HG02610 (cell line): Measurements from ENCODE around the gene SLC9C2.
A peak's percentile ranks its signal among the peaks of the same experiment; 100 is the strongest.
"Not testable (repeated sequence)": the region's sequence is repeated elsewhere in the genome, so short reads cannot be mapped to it uniquely, and the experiment has no call there.

ENCODE experiments used
- ATAC-seq: cut with Tn5 transposase; IDR thresholded peaks from one replicate; pipeline ENCODE4 v1.9.1; 2021; ENCODE audit warnings: mild to moderate bottlenecking, moderate library complexity; ENCODE audit not compliant: unreplicated experiment

Gene SLC9C2

DNA sequence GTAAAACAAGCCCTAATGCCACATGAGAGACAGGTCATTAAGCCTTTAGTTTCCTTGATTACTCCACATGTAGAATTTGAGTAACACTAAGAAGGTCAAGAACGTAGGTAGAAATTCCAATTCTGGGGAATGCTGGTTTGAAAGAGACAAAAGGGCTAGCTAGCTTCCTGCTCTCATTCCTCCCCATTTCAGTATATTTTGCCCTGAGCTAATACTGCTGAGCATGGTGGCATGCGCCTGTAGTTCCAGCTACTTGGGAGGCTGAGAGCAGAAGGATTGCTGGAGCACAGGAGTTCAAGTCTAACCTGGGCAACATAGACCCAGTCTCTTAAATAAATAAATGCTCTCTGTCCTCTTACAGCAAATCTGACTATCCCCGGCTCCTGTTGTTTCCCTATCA lies 112.9 kb downstream of the SLC9C2 start:
- no peak for ATAC-seq

DNA sequence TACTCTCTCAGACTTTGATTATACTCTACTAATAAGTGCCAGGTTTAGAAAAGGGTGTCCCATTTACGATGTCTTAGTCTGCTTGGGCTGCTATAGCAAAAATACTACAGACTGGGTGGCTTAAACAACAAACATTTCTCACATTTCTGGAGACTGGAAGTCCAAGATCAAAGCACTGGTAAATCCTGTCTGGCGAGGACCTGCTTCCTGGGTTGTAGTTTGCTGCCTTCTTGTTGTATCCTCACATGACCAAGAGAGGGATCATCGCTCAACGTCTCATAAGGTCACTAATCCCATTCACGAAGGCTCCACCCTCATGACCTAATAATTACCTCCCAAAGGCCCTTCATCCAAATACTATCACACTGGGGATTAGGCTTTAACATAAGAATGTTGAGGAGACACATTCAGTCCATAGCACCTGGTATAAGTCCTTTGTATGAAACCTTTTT lies 113.7 kb downstream of the SLC9C2 start:
- ATAC-seq = no peak

DNA sequence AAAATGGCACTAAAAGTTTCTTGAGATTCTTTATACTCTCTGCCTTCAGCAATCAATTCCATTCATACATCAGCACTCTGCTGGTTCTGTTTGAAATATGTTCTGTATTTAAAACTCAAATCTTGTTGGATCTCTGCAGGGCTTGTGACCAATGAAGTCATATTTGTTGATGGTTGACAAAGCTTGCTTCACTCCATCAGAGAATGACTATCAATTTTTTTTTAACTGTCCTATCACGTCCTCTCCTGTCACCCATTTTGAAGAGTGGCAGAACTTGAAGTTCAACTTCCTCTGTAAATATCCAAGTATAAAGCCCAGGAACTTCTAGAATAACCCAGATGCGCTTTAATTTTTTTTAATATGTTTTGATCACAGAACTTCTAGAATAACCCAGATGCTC lies 114.9 kb downstream of the SLC9C2 start:
- ATAC-seq = no peak

DNA sequence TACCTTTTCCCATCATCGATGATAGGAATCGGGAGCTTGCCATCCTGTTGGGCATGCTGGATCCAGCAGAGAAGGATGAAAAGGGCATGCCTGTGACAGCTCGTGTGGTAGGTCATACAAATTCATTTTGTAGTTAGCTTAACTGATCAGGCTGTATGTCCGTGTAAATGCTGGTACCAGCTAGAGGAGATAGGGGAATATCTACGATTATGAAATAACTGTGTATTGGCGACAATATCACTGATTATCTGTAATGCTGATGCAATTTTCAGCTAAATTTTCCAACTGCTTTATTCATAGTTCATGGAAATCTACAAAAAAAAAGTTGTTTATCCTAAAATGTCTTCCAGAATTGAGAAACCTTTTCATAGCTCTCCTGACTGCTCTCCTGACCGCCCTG lies 117.5 kb downstream of the SLC9C2 start:
- ATAC-seq = no peak

DNA sequence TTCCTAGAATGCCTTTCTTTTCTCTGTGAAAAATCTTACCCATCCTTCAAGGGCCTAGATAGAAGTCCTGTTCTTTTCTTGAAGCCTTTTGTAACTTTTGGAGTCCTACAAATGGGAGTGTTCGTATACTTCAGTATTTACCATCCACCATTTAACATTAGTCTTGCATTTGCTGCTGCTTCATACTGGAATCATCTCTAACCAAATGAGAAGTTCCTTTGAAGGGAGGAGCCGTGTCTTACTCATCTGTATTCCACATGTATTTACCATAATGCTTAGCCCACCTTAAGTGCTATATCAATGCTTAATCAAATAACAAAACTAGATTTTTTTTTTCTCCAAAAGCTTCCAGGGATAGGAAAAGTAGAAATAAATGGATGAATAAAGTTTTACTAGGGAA lies 118.6 kb downstream of the SLC9C2 start:
- ATAC-seq = no peak

DNA sequence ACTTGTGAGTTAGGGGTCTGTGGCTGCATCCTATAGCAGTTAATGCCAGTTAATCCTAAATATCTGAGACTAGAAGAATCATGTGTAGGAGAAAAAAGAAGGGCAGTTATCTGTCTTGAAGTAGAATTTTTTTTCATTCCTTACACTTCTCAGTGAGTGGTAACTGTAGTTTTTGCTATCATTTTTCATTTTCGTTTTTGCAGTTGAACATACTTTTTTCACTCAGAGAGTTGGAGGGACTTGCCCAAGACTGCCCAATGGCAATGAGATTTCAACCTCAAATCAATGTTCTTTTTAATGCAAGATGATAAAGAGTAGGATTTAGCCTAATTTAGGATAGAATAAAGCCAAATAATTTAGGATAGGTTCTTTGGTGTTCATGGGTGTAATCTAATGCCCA lies 120.2 kb downstream of the SLC9C2 start:
- ATAC-seq = no peak

DNA sequence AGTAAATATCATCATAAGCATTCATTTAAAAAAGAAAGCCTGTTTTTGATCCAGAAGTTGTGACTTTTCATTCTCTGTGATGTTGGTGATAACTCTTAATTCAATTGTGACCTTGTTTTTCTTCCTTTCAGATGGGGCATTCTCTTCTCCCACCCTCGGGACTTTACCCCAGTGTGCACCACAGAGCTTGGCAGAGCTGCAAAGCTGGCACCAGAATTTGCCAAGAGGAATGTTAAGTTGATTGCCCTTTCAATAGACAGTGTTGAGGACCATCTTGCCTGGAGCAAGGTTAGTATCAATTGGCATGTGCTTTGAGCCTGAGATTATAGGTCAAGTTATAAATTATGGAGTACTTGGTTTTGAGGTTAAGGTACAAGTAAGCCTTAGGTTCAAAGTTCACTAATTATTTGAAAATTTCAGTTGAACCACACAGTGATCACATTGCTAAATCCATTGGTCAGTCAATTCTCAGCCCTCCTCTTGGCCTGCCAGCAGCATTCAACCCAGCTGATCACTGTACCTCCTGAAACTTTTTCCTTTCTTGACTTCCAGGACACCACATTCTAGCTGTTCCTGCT lies 121.6 kb downstream of the SLC9C2 start:
- no peak for ATAC-seq

DNA sequence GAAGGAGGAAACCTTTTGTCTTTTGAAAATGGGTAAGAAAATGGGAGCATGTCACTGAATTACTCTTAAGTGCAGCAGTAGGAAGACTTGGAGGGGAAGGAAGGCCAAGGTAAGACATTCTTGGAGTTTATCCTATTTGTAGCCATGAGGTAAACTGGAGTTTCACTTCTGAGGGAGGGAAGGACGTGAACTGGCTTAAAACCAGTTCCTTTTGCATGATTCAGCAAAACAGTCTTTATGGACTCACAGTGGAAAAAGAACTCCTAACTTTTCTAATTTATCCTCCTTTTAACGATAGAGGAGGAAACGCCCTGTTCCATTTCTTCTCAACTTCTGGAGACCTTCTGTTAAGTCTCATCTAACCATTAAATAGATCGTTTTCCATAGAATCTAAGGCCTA lies 123.2 kb downstream of the SLC9C2 start:
- ATAC-seq = no peak

DNA sequence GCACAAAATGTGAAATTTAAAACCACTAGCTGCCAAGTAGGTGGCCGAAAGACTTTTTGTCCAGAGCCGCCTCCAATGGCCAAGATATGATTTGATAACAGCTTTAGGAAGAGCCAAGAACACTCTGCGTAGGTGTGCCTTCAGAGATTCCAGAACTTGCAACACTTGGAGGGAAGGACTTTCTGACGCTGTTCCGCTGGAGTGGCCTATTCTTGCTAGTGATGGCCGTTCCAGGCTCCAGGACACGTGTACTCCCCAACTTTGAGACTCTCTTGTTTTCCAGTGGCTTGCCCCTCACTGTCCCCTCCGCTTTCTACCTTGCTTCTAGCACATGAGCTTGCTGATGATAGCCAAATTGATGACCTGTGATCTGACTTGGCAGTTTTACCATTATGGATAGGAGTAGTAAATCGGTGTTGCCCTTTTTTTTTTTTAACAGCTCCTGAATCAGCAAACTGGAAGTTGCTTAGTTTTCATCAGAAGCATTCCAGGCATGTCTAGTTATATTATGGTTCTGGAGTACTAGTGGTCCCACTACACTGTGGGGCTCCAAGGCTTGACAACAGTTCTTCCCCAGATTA lies 124.7 kb downstream of the SLC9C2 start:
- ATAC-seq = no peak

DNA sequence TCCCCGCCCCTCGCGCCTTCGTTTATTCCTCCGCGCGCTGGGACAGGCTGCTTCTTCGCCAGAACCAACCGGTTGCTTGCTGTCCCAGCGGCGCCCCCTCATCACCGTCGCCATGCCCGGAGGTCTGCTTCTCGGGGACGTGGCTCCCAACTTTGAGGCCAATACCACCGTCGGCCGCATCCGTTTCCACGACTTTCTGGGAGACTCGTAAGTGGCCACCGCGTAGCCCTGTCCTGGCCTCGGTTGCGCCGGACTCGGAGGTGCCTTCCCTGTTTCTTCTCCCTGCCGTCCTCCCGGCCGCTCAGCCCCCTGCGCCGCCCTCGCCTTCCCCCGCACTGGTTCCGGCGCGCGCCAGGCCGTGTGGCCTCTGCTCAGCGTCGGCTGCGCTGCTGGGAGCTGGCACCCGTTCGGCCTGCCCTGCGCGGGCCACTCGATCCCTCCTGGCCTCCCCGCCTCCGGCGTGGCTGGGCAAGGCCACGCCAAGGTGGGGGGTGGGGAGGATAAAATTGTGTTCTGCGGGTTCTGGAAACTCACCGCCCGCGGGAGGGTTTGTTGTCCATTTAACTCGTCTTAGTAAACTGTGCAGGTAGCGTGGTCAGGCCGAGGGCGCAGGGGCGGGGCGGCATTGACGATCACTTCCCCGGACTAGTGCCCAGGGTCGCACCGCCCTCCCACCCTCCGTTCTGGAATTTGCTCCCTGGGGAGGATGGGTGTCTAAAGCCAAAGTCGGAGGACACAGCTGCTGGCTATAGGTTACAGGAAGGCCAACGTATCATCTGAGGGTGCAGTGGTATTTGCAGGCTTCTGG lies 125.4 kb downstream of the SLC9C2 start, which contains the start of gene PRDX6:
Gene PRDX6 (plus strand): TSS at position 50 of the 808 bp plus-strand sequence. CDS start 63 bp downstream, at position 113.
- peak; percentile 49 for ATAC-seq

DNA sequence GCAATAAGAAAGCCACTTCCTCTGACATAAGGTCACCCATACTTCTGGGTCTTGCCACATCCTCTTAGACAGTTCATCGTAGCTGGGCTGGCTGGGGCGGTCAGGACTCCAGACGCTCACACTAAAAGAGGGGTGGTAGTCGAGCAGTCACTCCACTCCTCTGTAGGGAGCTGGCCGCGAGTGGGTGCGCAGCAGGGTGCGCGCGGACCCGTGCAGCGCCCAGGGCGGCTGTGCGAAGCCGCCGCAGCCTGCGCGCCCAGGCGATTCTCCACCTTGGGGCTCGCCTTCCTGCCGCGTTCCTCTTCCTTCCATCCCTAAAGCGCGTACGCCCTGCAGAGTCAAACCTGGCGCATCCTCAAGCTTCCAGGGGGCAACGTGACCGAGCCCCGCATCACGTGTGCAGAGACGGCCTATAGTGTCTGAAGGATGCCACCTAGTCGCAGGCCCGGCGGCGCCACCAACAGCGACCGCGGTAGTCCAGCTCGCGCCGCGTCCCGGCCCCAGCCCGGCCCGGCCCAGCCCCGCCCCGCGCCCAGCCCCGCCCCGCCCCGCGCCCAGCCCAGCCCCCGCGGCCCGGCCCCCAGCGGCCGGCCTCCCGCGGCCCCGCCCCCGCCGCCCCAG lies 126.1 kb downstream of the SLC9C2 start:
- ATAC-seq = peak; percentile 98

DNA sequence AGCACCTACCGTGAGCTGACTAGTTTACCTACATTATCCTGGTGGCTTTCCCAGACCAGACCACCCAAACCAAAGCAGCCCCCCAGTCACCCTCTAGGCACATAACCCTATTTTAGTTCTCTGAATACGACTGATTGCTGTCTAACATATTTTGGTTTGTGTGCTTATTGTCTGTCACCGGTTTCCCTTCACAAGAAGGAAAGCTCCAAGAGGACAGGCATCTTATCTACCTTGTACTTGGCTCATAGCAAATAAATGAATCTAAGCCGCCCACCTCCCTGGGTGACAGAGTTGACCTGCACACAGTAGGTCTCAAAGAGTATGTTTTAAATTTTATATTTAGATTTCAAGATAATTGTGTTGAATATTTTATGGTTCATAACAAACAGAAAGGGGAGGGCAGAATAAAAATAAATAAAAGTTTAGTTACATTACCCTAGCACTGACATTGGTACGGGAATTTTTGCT lies 126.6 kb downstream of the SLC9C2 start:
- ATAC-seq = no peak

DNA sequence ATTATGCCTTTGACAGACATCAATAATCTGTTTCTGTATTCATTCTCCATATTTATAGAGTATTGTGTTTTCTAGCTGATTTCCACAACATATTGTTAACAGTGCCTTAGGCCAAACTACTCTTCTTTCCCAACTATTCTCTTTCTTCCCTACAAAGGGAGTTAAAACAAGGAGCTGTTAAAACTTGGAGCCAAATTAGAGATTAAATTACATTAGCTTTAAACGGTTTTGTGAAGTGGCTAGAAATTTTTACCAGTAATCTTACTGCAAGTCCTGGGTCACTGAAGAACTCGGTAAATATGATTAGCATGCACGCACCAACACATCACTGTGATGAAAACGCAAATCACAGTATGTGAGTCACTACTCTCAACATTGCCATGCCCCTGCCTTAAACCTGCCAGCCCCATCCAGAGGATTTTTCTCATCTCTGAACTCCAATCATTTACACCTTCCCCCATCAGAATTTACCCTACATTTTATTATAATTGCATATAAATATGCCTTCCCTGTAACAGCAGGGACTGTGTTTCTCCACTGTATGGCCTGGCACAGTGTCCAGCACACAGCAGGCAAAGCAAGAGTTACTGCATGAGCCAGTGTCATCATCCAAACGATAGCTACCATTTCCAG lies 127.2 kb downstream of the SLC9C2 start:
- no peak for ATAC-seq

DNA sequence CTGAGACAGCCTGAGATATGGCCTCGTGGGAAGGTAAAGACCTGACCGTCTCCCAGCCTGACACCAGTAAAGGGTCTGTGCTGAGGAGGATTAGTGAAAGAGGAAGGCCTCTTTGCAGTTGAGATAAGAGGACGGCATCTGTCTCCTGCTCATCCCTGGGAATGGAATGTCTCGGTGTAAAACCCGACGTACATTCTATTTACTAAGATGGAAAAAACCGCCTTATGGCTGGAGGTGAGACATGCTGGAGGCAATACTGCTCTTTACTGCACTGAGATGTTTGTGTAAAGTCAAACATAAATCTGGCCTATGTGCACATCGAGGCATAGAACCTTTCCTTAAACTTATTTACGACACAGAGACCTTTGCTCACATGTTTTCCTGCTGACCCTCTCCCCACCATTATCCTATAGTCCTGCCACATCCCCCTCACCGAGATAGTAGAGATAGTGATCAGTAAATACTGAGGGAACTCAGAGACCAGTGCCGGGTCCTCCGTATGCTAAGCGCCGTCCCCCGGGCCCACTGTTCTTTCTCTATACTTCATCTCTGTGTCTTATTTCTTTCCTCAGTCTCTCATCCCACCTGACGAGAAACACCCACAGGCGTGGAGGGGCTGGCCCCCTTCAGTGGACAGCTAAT lies 128.0 kb downstream of the SLC9C2 start:
- ATAC-seq = not testable (repeated sequence)

DNA sequence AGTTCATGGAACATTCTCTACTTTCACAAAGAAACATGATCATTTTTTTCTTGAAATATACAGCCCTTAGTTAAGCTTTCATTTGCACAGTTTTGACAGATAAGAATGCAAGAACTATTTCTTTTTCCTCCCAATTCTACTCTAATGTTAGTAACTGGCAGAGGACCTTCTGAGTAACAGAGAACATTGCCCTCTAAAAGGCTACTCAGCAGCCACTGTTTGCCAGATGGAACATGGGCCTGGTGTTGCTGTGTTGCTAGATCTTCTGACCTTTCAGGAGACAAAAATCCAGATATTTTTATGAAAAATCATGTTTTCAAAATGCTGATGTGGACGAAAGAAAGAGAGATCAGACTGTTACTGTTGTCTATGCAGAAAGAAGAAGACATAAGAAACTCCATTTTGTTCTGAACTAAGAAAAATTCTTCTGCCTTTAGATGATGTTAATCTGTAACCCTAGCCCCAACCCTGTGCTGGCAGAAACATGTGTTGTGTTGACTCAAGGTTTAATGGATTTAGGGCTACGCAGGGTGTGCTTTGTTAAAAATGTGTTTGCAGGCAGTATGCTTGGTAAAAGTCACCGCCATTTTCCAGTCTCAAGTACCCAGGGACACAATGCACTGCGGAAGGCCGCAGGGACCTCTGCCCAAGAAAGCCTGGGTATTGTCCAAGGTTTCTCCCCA lies 128.6 kb downstream of the SLC9C2 start:
- ATAC-seq = no peak

DNA sequence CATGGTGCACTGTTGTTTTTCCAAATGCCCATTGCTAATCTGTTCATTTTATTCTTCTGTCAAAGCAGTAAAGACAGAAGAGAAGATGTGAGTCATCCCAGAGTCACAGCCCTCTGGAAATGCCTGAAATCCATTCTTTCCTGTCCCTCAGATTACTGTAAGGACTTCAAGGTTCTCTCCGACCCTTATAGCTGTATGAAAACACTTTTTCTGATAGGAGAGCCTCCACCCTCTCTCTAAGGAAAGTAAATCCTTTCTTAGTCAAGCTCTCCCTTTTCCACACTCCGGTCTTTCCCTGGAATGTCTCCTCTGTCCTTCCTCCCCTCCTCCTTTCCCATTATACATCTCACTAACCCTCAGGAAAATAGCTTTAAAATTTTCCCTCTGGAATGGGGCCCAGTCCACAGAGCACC lies 129.3 kb downstream of the SLC9C2 start:
- ATAC-seq = no peak

DNA sequence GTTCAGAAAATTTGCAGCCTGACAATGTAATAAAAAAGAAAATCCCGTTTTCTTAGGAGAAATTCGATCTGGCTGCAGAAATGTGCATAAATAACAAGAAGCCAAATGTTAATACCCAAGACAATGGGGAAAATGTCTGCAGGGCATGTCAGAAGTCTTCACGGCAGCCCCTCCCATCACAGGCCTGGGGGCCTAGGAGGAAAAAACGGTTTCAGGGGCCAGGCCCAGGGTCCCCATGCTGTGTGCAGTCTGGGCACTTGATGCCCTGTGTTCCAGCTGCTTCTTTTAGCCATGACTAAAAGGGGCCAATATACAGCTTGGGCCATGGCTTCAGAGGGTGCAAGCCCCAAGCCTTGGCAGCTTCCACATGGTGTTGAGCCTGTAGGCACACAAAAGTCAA lies 132.3 kb downstream of the SLC9C2 start:
- no peak for ATAC-seq

DNA sequence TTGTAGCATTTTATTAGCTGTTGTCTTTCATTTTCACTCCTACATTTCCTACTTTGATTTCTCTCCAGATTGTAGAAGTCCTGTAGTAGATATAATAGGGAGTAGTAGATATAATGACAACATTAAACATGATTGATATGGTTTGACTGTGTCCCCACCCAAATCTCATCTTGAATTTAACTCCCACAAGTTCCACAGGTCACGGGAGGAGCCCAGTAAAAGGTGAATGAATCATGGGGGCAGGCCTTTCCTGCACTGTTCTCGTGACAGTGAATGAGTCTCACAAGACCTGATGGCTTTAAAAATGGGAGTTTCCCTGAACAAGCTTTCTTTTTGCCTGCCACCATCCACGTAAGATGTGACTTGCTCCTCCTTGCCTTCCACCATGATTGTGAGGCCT lies 133.2 kb downstream of the SLC9C2 start:
- no peak for ATAC-seq

DNA sequence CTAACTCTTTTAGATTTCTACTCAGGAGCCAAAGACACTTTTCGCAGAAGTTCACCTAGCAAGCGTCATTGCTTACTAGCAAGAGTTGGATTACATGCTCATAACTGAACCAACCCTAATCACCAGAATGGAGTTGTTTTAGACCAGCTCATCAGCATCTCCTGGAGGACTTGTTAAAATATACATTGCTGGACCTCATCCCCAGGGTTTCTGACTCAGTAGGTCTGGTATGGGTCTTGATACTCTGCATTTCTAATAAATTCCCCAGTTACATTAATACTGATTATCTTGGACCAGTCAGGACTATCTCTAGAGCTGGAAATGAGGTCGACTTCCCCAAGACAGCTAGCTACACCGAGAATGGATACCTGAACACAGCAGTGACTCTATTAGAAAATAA lies 135.4 kb downstream of the SLC9C2 start:
- no peak for ATAC-seq

DNA sequence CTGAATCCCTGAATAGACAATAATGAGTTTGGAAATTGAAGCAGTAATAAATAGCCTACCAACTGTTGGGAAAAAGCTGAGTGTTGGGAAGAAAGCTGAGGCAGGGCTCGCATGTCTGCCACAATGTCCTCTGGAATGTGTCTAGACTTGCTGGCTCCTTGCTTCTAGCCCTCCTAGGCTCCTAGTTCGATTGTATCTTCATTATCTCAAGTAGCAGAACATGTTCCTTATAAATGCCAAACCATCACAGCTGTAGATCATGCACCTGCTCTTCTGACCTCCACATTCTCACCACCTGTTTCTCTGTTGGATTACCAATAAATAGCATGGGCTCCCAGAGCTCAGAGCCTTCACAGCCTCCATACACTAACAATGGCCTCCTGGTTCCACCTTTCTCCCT lies 138.7 kb downstream of the SLC9C2 start:
- ATAC-seq = not testable (repeated sequence)
